ENCODE results near the gene VSIG2.

VSIG2 gene

GRCh38 chr11:124717786-124718651, 34.0 kb downstream of the VSIG2 start:
- peak; percentile 37 for DNase-seq

GRCh38 chr11:124717421-124717785, 34.7 kb downstream of the VSIG2 start:
- DNase-seq, result no peak

GRCh38 chr11:124716591-124716990, 35.5 kb downstream of the VSIG2 start:
- DNase-seq, result no peak

GRCh38 chr11:124712392-124712791, 39.7 kb downstream of the VSIG2 start:
- DNase-seq, result no peak

- DNase-seq, result peak; percentile 37
Observed at GRCh38 chr11:124707829-124708228, 44.2 kb downstream of the VSIG2 start.

GRCh38 chr11:124700028-124700427, 52.0 kb downstream of the VSIG2 start:
- DNase-seq, result no peak

GRCh38 chr11:124699547-124699946, 52.5 kb downstream of the VSIG2 start:
- DNase-seq, result no peak

Measured in OCI-M1 (cell line).